K562 (cell line): ENCODE data around the gene HOXD9. TPM values are rescaled to one million over a fixed set of nuclear protein-coding genes. Genes with fewer than 3 reads are reported as not detected.
A peak's percentile ranks its signal among the peaks of the same experiment; 100 is the strongest.

Experiments used
- ATAC-seq: fragments of 200-7000 bp; cut with Tn5 transposase; 3 replicates; pipeline ENCODE4 v1.9.1; 2020; ENCODE audit warnings: moderate library complexity
- BruUV-seq: library from RNA; stranded (reverse); fragments of 400-500 nt; replicated peaks from 2 replicates; lab custom pipeline; 2021; lab: Mats Ljungman, UMichigan
- CTCF ChIA-PET: fragments of 300-600 bp; formaldehyde crosslinking; extraction: SDS; loops from one replicate; lab custom pipeline; 2021; ENCODE audit warnings: low intra/inter-chr PET ratio; lab: Yijun Ruan, JAX
- POLR2A ChIA-PET: fragments of 300-600, 350-650 bp; sonication (Branson Sonifier 250); formaldehyde crosslinking; extraction: SDS; loops from one replicate; lab custom pipeline; 2021; ENCODE audit warnings: antibody characterized with exemption, inconsistent platforms; lab: Yijun Ruan, JAX
- DNase-seq, 4 experiments: peaks; one replicate each; pipeline versions ENCODE4 v3.0.0 to v3.0.0-alpha.2; 2011 to 2018; ENCODE audit warnings: low spot score in 3 of 4, mixed read lengths in 3 of 4; ENCODE audit errors: extremely low read depth in 1 of 4
- FAIRE-seq: peaks from 2 replicates; lab custom pipeline; 2011; peaks lifted over from hg19 to GRCh38; lab: Jason Lieb, UNC
- H2AFZ ChIP-seq: 2 replicates; pipeline ENCODE4 v1.6.0; 2011; ENCODE audit warnings: low read depth, low read length, control low read depth, inconsistent platforms
- H3K27ac ChIP-seq: fragments of 200-600 bp; 3 replicates; pipeline ENCODE4 v1.8.0; 2011; ENCODE audit warnings: low read depth, mild to moderate bottlenecking, control low read depth, inconsistent platforms, low read length, moderate library complexity, mixed read lengths; ENCODE audit errors: extremely low read depth
- H3K27me3 ChIP-seq, 2 experiments: fragments of 300-600 bp in 1 of 2; 2 replicates in 1 of 2; 3 replicates in 1 of 2; pipeline versions ENCODE4 v1.6.0 to v1.8.0; 2011; ENCODE audit warnings: inconsistent platforms in 2 of 2, low read length in 2 of 2, mild to moderate bottlenecking in 1 of 2, mixed read lengths in 1 of 2, moderate library complexity in 1 of 2; ENCODE audit not compliant: control insufficient read depth in 2 of 2, insufficient read depth in 2 of 2
- H3K36me3 ChIP-seq: fragments of 300-600 bp; 3 replicates; pipeline ENCODE4 v1.8.0; 2011; ENCODE audit warnings: mild to moderate bottlenecking, low read length, inconsistent platforms; ENCODE audit not compliant: control insufficient read depth, insufficient read depth
- H3K4me1 ChIP-seq, 2 experiments: fragments of 200-600 bp in 1 of 2; replicated peaks in 1 of 2; 2 replicates in 1 of 2; 3 replicates in 1 of 2; pipeline versions ENCODE4 v1.5.1 to v1.8.0; 2011; ENCODE audit warnings: inconsistent platforms in 2 of 2, low read length in 2 of 2, mild to moderate bottlenecking in 1 of 2, mixed read lengths in 1 of 2, moderate library complexity in 1 of 2; ENCODE audit not compliant: control insufficient read depth in 2 of 2, insufficient read depth in 2 of 2
- H3K4me2 ChIP-seq: 2 replicates; pipeline ENCODE4 v1.6.1; 2011; ENCODE audit warnings: low read length, control low read depth, inconsistent platforms, mixed read lengths; ENCODE audit not compliant: insufficient read depth
- H3K4me3 ChIP-seq: fragments of 200-600 bp; sonication (generic), shearing (Covaris generic); 2 replicates; pipeline ENCODE4 v1.5.1; 2016; ENCODE audit warnings: control low read depth, inconsistent platforms
- H3K79me2 ChIP-seq: fragments of 200-600 bp; 3 replicates; pipeline ENCODE4 v1.8.0; 2011; ENCODE audit warnings: low read length, inconsistent platforms; ENCODE audit not compliant: control insufficient read depth, insufficient read depth
- H3K9ac ChIP-seq, 2 experiments: 2 replicates each; pipeline versions ENCODE4 v1.6.0 to v1.6.1; 2011; ENCODE audit warnings: low read depth in 2 of 2, low read length in 2 of 2, control low read depth in 1 of 2, inconsistent platforms in 1 of 2, mild to moderate bottlenecking in 1 of 2, mixed read lengths in 1 of 2; ENCODE audit not compliant: insufficient read depth in 1 of 2
- H3K9me1 ChIP-seq: one replicate; pipeline ENCODE4 v1.6.0; 2011; ENCODE audit warnings: inconsistent platforms, mild to moderate bottlenecking, low read length, moderate library complexity; ENCODE audit not compliant: control insufficient read depth, insufficient read depth
- H3K9me3 ChIP-seq: replicated peaks from 2 replicates; pipeline ENCODE4 v1.5.1; 2011; ENCODE audit warnings: low read depth, low read length, inconsistent platforms; ENCODE audit not compliant: control insufficient read depth, insufficient read depth
- H4K20me1 ChIP-seq: replicated peaks from 2 replicates; pipeline ENCODE4 v1.6.1; 2011; ENCODE audit warnings: low read length, inconsistent platforms, mixed read lengths; ENCODE audit not compliant: control insufficient read depth, insufficient read depth
- ETV5 ChIP-seq: sonication (generic); formaldehyde crosslinking; IDR thresholded peaks from 2 replicates; pipeline ENCODE4 v1.4.0; 2020; ENCODE audit warnings: low read depth, mild to moderate bottlenecking, missing genetic modification reagents
- KAT7 ChIP-seq: sonication (generic); formaldehyde crosslinking; IDR thresholded peaks from 2 replicates; pipeline ENCODE4 v1.8.0; 2022; ENCODE audit warnings: missing genetic modification reagents, mild to moderate bottlenecking, borderline replicate concordance
- NBN ChIP-seq: fragments of 450-650 bp; IDR thresholded peaks from 2 replicates; pipeline ENCODE4 v1.6.1; 2016; ENCODE audit warnings: low read depth, mild to moderate bottlenecking
- NCOR1 ChIP-seq: fragments of 450-650 bp; IDR thresholded peaks from 2 replicates; pipeline ENCODE4 v1.6.1; 2016; ENCODE audit warnings: mild to moderate bottlenecking, moderate library complexity
- ZNF561 ChIP-seq: fragments of 450-650 bp; formaldehyde crosslinking; conservative IDR thresholded peaks from 2 replicates; pipeline ENCODE4 v1.4.0; 2020; ENCODE audit warnings: mild to moderate bottlenecking, moderate library complexity
- WGBS: fragments of 100-300 bp; shearing (Covaris generic); methylation state at CpG from one replicate; pipeline ENCODE4 v1.1.6; 2016; ENCODE audit warnings: low coverage, mixed read lengths; ENCODE audit not compliant: insufficient coverage; ENCODE audit errors: missing lambda C conversion rate; 5-methylcytosine and 5-hydroxymethylcytosine counted together
- in situ Hi-C: fragments of 300-500 bp; cut with MboI; formaldehyde crosslinking; loops from 4 replicates; pipeline ENCODE4 v1.15.0; 2018; ENCODE audit warnings: inconsistent platforms, mixed read lengths
- intact Hi-C: fragments of 100-400 bp; cut with micrococcal nuclease; formaldehyde crosslinking; loops from 2 replicates; pipeline ENCODE4 v1.14.2; 2022
- polyA plus RNA-seq, 8 experiments: library from polyadenylated mRNA; depleted of rRNA in 4 of 8; stranded (reverse) in 5 of 8; unstranded in 3 of 8; fragments of >200 nt; fragmentation: Nextera tagmentation in 2 of 8; fragmentation: Illumina TruSeq in 1 of 8; extraction: Ambion mirVana in 2 of 8; extraction: Trizol in 1 of 8; gene quantifications; 2 replicates each; pipeline versions ENCODE4 v1.2.1 to v1.2.3, GENCODE V29; 2011 to 2014; ENCODE audit warnings: inconsistent platforms in 1 of 8, missing spikeins in 1 of 8
- total RNA-seq, 7 experiments: library from RNA; depleted of rRNA in 6 of 7; stranded (reverse); fragments of >200 nt in 6 of 7; fragmentation: Illumina TruSeq in 2 of 7; extraction: Trizol in 2 of 7; gene quantifications; 2 replicates each; pipeline versions ENCODE4 v1.2.1 to v1.2.3, GENCODE V29; 2011 to 2021; ENCODE audit warnings: low replicate concordance in 1 of 7
- TF ChIP-seq, protein P1 (sequence below): fragments of 250-450 bp; sonication (Bioruptor Pico); IDR thresholded peaks from 2 replicates; pipeline ENCODE4 v1.9.0; 2021; ENCODE audit warnings: mild to moderate bottlenecking
- TF ChIP-seq, protein P2 (sequence below), 2 experiments: IDR thresholded peaks; 2 replicates each; pipeline ENCODE4 v1.6.1; 2011; ENCODE audit warnings: borderline replicate concordance in 1 of 2, control low read depth in 1 of 2, low read depth in 1 of 2, low read length in 1 of 2, mild to moderate bottlenecking in 1 of 2, mixed read lengths in 1 of 2, moderate library complexity in 1 of 2; ENCODE audit not compliant: insufficient read depth in 1 of 2, insufficient read length in 1 of 2, poor library complexity in 1 of 2, severe bottlenecking in 1 of 2; ENCODE audit errors: extremely low read depth in 1 of 2

Gene HOXD9
- total and polyA plus RNA-seq, 9 of the 15 experiments (the other 6 are each of a cell fraction or from before 2014, with no cell fraction given), result not detected

GRCh38 chr2:176170602-176171305 lies 48.2 kb downstream of the HOXD9 start (continued):
- TF ChIP-seq KAT7 (CRISPR knock-in tag) (no peak), ETV5 (CRISPR knock-in tag) (no peak), NBN (no peak), NCOR1 (no peak)
- TF ChIP-seq, protein P1, sequence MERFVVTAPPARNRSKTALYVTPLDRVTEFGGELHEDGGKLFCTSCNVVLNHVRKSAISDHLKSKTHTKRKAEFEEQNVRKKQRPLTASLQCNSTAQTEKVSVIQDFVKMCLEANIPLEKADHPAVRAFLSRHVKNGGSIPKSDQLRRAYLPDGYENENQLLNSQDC, result no peak
- TF ChIP-seq, all 486 proteins: peak for 0

DNA sequence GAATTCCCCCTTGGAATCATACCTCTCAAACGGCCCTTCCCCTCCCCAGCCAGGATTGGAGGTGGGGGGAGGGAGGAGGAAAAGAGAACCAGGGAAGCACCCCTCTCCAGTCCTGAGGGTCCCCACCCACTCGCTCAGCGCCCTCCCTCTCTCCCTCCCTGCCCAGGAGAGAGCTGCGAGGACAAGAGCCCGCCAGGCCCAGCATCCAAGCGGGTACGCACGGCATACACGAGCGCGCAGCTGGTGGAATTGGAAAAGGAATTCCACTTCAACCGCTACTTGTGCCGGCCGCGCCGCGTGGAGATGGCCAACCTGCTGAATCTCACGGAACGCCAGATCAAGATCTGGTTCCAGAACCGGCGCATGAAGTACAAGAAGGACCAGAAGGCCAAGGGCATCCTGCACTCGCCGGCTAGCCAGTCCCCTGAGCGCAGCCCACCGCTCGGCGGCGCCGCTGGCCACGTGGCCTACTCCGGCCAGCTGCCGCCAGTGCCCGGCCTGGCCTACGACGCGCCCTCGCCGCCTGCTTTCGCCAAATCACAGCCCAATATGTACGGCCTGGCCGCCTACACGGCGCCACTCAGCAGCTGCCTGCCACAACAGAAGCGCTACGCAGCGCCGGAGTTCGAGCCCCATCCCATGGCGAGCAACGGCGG lies 49.0 kb downstream of the HOXD9 start:
- no peak overlapping the region for H2AFZ ChIP-seq
- intact Hi-C loops, result no loop called here
- DNase-seq, result no peak
- ATAC-seq, result no peak
- no peaks in the 10 kb centered on the region for H3K9me3 ChIP-seq
- H3K4me2 ChIP-seq, result no peak overlapping the region
- CTCF ChIA-PET, result no interaction called here
- H3K4me1 ChIP-seq, result peaks cover 0 to 25% of the 10 kb centered on the region in 2 experiments; a peak in 2 of 5 replicates
- WGBS, result 12% methylated on average over 45 of the region's 51 CpGs
- H3K27me3 ChIP-seq, result peaks cover 41 to 46% of the 10 kb centered on the region in 2 experiments; a peak in 4 of 5 replicates
- TF ChIP-seq ZNF561 (CRISPR knock-in tag), result no peak
- TF ChIP-seq, protein P2, sequence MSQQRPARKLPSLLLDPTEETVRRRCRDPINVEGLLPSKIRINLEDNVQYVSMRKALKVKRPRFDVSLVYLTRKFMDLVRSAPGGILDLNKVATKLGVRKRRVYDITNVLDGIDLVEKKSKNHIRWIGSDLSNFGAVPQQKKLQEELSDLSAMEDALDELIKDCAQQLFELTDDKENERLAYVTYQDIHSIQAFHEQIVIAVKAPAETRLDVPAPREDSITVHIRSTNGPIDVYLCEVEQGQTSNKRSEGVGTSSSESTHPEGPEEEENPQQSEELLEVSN (IDR thresholded peaks at IDR 0.05; ENCODE audit: borderline replicate concordance in 1 of 2, extremely low read depth in 1 of 2, insufficient read depth in 1 of 2, insufficient read length in 1 of 2, low read depth in 1 of 2, low read length in 1 of 2, poor library complexity in 1 of 2, severe bottlenecking in 1 of 2), result peak in 1 of 2 experiments; percentile 37
- in situ Hi-C loops, result no loop called here
- no peak for FAIRE-seq
- no peak overlapping the region for H3K4me3 ChIP-seq
- H3K27ac ChIP-seq, result no peak overlapping the region
- no TSS peak for BruUV-seq
- no peak overlapping the region for H3K9ac ChIP-seq
- no peaks in the 10 kb centered on the region for H3K9me1 ChIP-seq
- no peaks in the 10 kb centered on the region; the same call in 1 of the 2 replicates for H4K20me1 ChIP-seq
- no peaks in the 10 kb centered on the region for H3K79me2 ChIP-seq
- POLR2A ChIA-PET, result interaction anchor here (0.8 kb wide), 1 partner anchor 10 kb away, joined by 4 read pairs; no protein-coding TSS in a partner anchor
- H3K36me3 ChIP-seq, result no peaks in the 10 kb centered on the region
